Smooth muscle cell (in vitro differentiated cells): ENCODE results near the gene GNB5. TPM values are rescaled to one million over a fixed set of nuclear protein-coding genes. Genes with fewer than 3 reads are reported as not detected.

ENCODE experiments used
- DNase-seq: peaks from one replicate; lab custom pipeline; 2025; ENCODE audit not compliant: unreplicated experiment; lab: John Stamatoyannopoulos, UW
- H2AFZ ChIP-seq: fragments of 200-600 bp; sonication (generic); 2 replicates; pipeline ENCODE4 v1.6.0; 2016; ENCODE audit warnings: antibody characterized with exemption, low read depth, mild to moderate bottlenecking
- H3F3A ChIP-seq: fragments of 200-600 bp; sonication (generic); 2 replicates; pipeline ENCODE4 v1.6.0; 2017; ENCODE audit warnings: antibody characterized with exemption, low read depth
- H3K27ac ChIP-seq: fragments of 200-600 bp; sonication (generic); 2 replicates; pipeline ENCODE4 v1.5.1; 2016; ENCODE audit warnings: low read depth, mild to moderate bottlenecking
- H3K27me3 ChIP-seq: fragments of 200-600 bp; sonication (generic); 2 replicates; pipeline ENCODE4 v1.6.1; 2016; ENCODE audit warnings: low read depth, mild to moderate bottlenecking
- H3K36me3 ChIP-seq: fragments of 200-600 bp; sonication (generic); 2 replicates; pipeline ENCODE4 v1.5.1; 2016; ENCODE audit warnings: low read depth
- H3K4me1 ChIP-seq: fragments of 200-600 bp; sonication (generic); 2 replicates; pipeline ENCODE4 v1.5.1; 2016; ENCODE audit warnings: low read depth
- H3K4me2 ChIP-seq: fragments of 200-600 bp; sonication (generic); 2 replicates; pipeline ENCODE4 v1.6.0; 2016; ENCODE audit warnings: mild to moderate bottlenecking
- H3K4me3 ChIP-seq: fragments of 200-600 bp; sonication (generic); 2 replicates; pipeline ENCODE4 v1.5.1; 2016; ENCODE audit warnings: mild to moderate bottlenecking
- H3K79me2 ChIP-seq: fragments of 200-600 bp; sonication (generic); 2 replicates; pipeline ENCODE4 v1.6.0; 2016; ENCODE audit warnings: low read depth, mild to moderate bottlenecking
- H3K9ac ChIP-seq: fragments of 200-600 bp; sonication (generic); 2 replicates; pipeline ENCODE4 v1.6.0; 2016; ENCODE audit warnings: low read depth
- H3K9me3 ChIP-seq: fragments of 200-600 bp; sonication (generic); replicated peaks from 2 replicates; pipeline ENCODE4 v1.5.1; 2016; ENCODE audit warnings: low read depth
- H4K20me1 ChIP-seq: fragments of 200-600 bp; sonication (generic); 2 replicates; pipeline ENCODE4 v1.6.0; 2016; ENCODE audit warnings: low read depth
- WGBS: methylation state at CpG from one replicate; pipeline ENCODE4 v1.1.7; 2016; ENCODE audit warnings: low lambda C conversion rate; 5-methylcytosine and 5-hydroxymethylcytosine counted together
- polyA plus RNA-seq: library from polyadenylated mRNA; unstranded; fragments of >200 nt; fragmentation: Nextera tagmentation; extraction: Ambion mirVana; gene quantifications from 2 replicates; pipeline ENCODE4 v1.2.1, GENCODE V29; 2016
- total RNA-seq: library from RNA; depleted of rRNA; stranded (reverse); fragments of >200 nt; gene quantifications from 2 replicates; pipeline ENCODE4 v1.2.3, GENCODE V29; 2014
- TF ChIP-seq, protein P1 (sequence below): fragments of 200-600 bp; sonication (generic); IDR thresholded peaks from 2 replicates; pipeline ENCODE4 v1.5.1; 2017; ENCODE audit warnings: borderline replicate concordance, mild to moderate bottlenecking, antibody characterized with exemption; ENCODE audit not compliant: insufficient read depth, poor library complexity, severe bottlenecking

The GNB5 gene
- total and polyA plus RNA-seq, 2 experiments from 2014 or later = 14.0 to 25.1 TPM

DNA sequence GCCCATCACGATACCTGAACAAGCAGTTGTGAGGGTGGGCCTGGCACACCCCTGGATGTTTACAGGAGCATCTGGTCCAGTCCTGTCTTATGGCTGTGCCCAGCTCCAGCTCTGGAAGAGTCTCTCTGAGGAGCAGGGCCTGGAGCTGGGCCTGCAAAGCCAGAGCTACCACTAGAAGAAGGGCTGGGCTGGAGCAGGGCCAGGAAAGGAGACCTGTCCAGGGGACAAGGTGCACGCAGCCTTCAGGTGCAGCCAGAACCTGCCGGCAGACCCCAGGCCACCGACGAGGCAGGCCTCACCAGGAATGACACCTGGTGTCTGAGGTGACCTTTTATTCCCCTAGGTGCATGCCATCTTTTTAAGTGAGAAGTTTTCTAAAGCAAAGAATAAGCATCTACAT is 70.2 kb downstream of the GNB5 start:
- no peak for DNase-seq
- no peak overlapping the region for H2AFZ ChIP-seq
- no peaks in the 10 kb centered on the region for H3K36me3 ChIP-seq
- H4K20me1 ChIP-seq = no peaks in the 10 kb centered on the region
- TF ChIP-seq, protein P1, sequence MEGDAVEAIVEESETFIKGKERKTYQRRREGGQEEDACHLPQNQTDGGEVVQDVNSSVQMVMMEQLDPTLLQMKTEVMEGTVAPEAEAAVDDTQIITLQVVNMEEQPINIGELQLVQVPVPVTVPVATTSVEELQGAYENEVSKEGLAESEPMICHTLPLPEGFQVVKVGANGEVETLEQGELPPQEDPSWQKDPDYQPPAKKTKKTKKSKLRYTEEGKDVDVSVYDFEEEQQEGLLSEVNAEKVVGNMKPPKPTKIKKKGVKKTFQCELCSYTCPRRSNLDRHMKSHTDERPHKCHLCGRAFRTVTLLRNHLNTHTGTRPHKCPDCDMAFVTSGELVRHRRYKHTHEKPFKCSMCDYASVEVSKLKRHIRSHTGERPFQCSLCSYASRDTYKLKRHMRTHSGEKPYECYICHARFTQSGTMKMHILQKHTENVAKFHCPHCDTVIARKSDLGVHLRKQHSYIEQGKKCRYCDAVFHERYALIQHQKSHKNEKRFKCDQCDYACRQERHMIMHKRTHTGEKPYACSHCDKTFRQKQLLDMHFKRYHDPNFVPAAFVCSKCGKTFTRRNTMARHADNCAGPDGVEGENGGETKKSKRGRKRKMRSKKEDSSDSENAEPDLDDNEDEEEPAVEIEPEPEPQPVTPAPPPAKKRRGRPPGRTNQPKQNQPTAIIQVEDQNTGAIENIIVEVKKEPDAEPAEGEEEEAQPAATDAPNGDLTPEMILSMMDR = no peak
- H3K27ac ChIP-seq = no peak overlapping the region
- 93% methylated on average over 5 of the region's 5 CpGs for WGBS
- no peak overlapping the region for H3K4me3 ChIP-seq
- no peak overlapping the region for H3K4me2 ChIP-seq
- no peaks in the 10 kb centered on the region for H3K4me1 ChIP-seq
- no peaks in the 10 kb centered on the region for H3K9me3 ChIP-seq
- no peaks in the 10 kb centered on the region for H3K27me3 ChIP-seq
- H3K9ac ChIP-seq = no peak overlapping the region
- H3K79me2 ChIP-seq = no peaks in the 10 kb centered on the region
- H3F3A ChIP-seq = no peaks in the 10 kb centered on the region

- TF ChIP-seq, protein P1 = no peak
- 95% methylated on average over 2 of the region's 2 CpGs for WGBS
- Histone ChIP-seq H3F3A (no peaks in the 10 kb centered on the region), H3K27me3 (no peaks in the 10 kb centered on the region), H3K27ac (no peak overlapping the region), H4K20me1 (no peaks in the 10 kb centered on the region), H3K79me2 (no peaks in the 10 kb centered on the region), H3K9ac (no peak overlapping the region), H2AFZ (no peak overlapping the region), H3K9me3 (no peaks in the 10 kb centered on the region), H3K4me2 (no peak overlapping the region), H3K4me3 (no peak overlapping the region), H3K4me1 (no peaks in the 10 kb centered on the region), H3K36me3 (no peaks in the 10 kb centered on the region)
- DNase-seq = no peak
These were observed 70.7 kb downstream of the GNB5 start for GRCh38 chr15:52120488-52120887.

DNA sequence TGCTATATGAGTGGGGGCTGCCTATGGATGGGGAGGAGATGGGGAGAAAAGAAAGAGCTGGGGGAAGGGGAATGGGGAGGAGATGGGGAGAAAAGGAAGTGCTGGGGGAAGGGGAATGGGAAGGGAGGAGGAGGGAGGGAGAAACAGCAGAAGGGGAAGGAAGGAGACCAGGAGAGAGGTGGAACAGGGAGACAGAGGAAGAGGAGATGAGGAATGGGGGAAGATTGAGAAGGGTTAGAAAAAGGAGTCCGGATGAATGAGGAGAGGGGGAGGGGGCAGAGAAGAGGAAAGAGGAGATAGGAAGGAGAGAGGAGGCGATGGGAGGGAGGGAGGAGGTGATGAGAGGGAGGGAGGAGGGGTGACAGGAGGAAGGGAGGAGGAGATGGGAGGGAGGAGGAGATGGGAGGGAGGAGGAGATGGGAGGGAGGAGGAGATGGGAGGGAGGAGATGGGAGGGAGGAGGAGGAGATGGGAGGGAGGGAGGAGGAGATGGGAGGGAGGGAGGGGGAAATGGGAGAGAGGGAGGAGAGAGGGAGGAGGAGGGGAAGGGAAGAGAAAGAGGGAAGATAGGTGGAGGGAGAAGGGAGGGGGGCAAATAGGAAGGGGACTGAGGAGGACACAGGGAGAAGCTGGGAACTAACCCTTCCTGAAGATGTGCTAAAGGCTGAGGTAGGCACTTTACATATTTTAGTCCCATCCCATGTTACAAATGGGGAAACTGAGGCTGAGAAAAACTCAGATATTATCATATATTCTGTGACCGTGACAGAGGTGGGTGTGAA is 72.0 kb downstream of the GNB5 start:
- 94% methylated on average over 1 of the region's 3 CpGs for WGBS
- no peaks in the 10 kb centered on the region for H3K4me1 ChIP-seq
- no peaks in the 10 kb centered on the region for H3K9me3 ChIP-seq
- no peaks in the 10 kb centered on the region for H3K79me2 ChIP-seq
- H3K36me3 ChIP-seq = no peaks in the 10 kb centered on the region
- peaks cover under 1% of the 10 kb centered on the region for H3K27me3 ChIP-seq
- H3K9ac ChIP-seq = no peak overlapping the region
- no peak for DNase-seq
- TF ChIP-seq, protein P1 = no peak
- H3F3A ChIP-seq = no peaks in the 10 kb centered on the region
- no peak overlapping the region for H2AFZ ChIP-seq
- no peaks in the 10 kb centered on the region for H4K20me1 ChIP-seq
- no peak overlapping the region for H3K27ac ChIP-seq
- no peak overlapping the region for H3K4me2 ChIP-seq
- no peak overlapping the region for H3K4me3 ChIP-seq

GRCh38 chr15:52117549-52117948 is 73.6 kb downstream of the GNB5 start:
- TF ChIP-seq, protein P1 = no peak
- no peak overlapping the region for H2AFZ ChIP-seq
- H4K20me1 ChIP-seq = no peaks in the 10 kb centered on the region
- H3F3A ChIP-seq = no peaks in the 10 kb centered on the region
- no peaks in the 10 kb centered on the region for H3K79me2 ChIP-seq
- H3K36me3 ChIP-seq = no peaks in the 10 kb centered on the region
- 90% methylated on average over 9 of the region's 9 CpGs for WGBS
- H3K9me3 ChIP-seq = no peaks in the 10 kb centered on the region
- H3K4me2 ChIP-seq = no peak overlapping the region
- H3K27me3 ChIP-seq = peaks cover 13% of the 10 kb centered on the region
- no peak overlapping the region for H3K4me3 ChIP-seq
- no peaks in the 10 kb centered on the region for H3K4me1 ChIP-seq
- H3K9ac ChIP-seq = no peak overlapping the region
- no peak overlapping the region for H3K27ac ChIP-seq
- no peak for DNase-seq
